HEK293 (cell line): ENCODE results near the gene MAP6.

ENCODE experiments used
- CTCF ChIA-PET: fragments of 350-600 bp; formaldehyde crosslinking; extraction: SDS; loops from one replicate; lab custom pipeline; 2021; ENCODE audit warnings: antibody characterized with exemption; lab: Yijun Ruan, JAX
- POLR2A ChIA-PET: fragments of 300-600 bp; formaldehyde crosslinking; extraction: SDS; loops from one replicate; lab custom pipeline; 2020; ENCODE audit warnings: antibody characterized with exemption, inconsistent platforms; lab: Yijun Ruan, JAX
- H3K27ac ChIP-seq: fragments of 200-500 bp; sonication (Bioruptor generic); 2 replicates; pipeline ENCODE4 v1.5.1; 2014; ENCODE audit warnings: low read depth, low read length, control low read depth, inconsistent platforms; ENCODE audit errors: extremely low read depth
- H3K36me3 ChIP-seq, 2 experiments: fragments of 200-500 bp in 1 of 2; sonication (Bioruptor generic) in 1 of 2; 1 replicate in 1 of 2; 2 replicates in 1 of 2; pipeline ENCODE4 v1.5.1; 2014 to 2017; ENCODE audit warnings: inconsistent platforms in 2 of 2, low read length in 2 of 2; ENCODE audit not compliant: control insufficient read depth in 2 of 2, insufficient read depth in 1 of 2
- H3K4me1 ChIP-seq: fragments of 200-500 bp; sonication (Bioruptor generic); 2 replicates; pipeline ENCODE4 v1.5.1; 2014; ENCODE audit warnings: mild to moderate bottlenecking, low read length, inconsistent platforms; ENCODE audit not compliant: control insufficient read depth, insufficient read depth
- H3K4me3 ChIP-seq: 2 replicates; pipeline ENCODE4 v1.5.1; 2011; ENCODE audit warnings: low read depth, mild to moderate bottlenecking, control low read depth, low read length, moderate library complexity
- H3K9me3 ChIP-seq: fragments of 200-500 bp; sonication (Bioruptor generic); 2 replicates; pipeline ENCODE4 v1.5.1; 2014; ENCODE audit warnings: low read depth, low read length, inconsistent platforms; ENCODE audit not compliant: control insufficient read depth, insufficient read depth
- FEZF1 ChIP-seq: fragments of 450-650 bp; formaldehyde crosslinking; IDR thresholded peaks from 2 replicates; pipeline ENCODE4 v1.5.1; 2016; ENCODE audit warnings: missing biosample characterization, missing genetic modification characterization
- GLIS1 ChIP-seq: fragments of 450-650 bp; formaldehyde crosslinking; IDR thresholded peaks from 2 replicates; pipeline ENCODE4 v1.5.1; 2016; ENCODE audit warnings: missing biosample characterization, missing genetic modification characterization
- MEIS1 ChIP-seq: sonication (generic); formaldehyde crosslinking; IDR thresholded peaks from 2 replicates; pipeline ENCODE4 v1.8.1; 2022; ENCODE audit warnings: missing genetic modification reagents, mild to moderate bottlenecking, borderline replicate concordance
- OSR2 ChIP-seq: fragments of 450-650 bp; formaldehyde crosslinking; IDR thresholded peaks from 2 replicates; pipeline ENCODE4 v1.5.1; 2016; ENCODE audit warnings: missing biosample characterization, missing genetic modification characterization
- PATZ1 ChIP-seq: fragments of 450-650 bp; formaldehyde crosslinking; IDR thresholded peaks from 2 replicates; pipeline ENCODE4 v1.5.1; 2016; ENCODE audit warnings: missing biosample characterization, missing genetic modification characterization
- ZBTB1 ChIP-seq: fragments of 450-650 bp; formaldehyde crosslinking; IDR thresholded peaks from 2 replicates; pipeline ENCODE4 v1.5.1; 2016; ENCODE audit warnings: missing biosample characterization, missing genetic modification characterization
- ZNF155 ChIP-seq: fragments of 450-650 bp; formaldehyde crosslinking; IDR thresholded peaks from 2 replicates; pipeline ENCODE4 v1.5.1; 2016; ENCODE audit warnings: missing biosample characterization, missing genetic modification characterization
- ZNF174 ChIP-seq: fragments of 450-650 bp; formaldehyde crosslinking; IDR thresholded peaks from 2 replicates; pipeline ENCODE4 v1.5.0; 2017; ENCODE audit warnings: missing biosample characterization, mild to moderate bottlenecking, missing genetic modification characterization
- ZNF280C ChIP-seq: fragments of 450-650 bp; formaldehyde crosslinking; IDR thresholded peaks from 2 replicates; pipeline ENCODE4 v1.5.1; 2016; ENCODE audit warnings: missing biosample characterization, missing genetic modification characterization
- ZNF341 ChIP-seq: fragments of 450-650 bp; formaldehyde crosslinking; IDR thresholded peaks from 2 replicates; pipeline ENCODE4; 2016; ENCODE audit warnings: low read depth, missing biosample characterization, missing genetic modification characterization
- ZNF350 ChIP-seq: fragments of 450-650 bp; formaldehyde crosslinking; IDR thresholded peaks from 2 replicates; pipeline ENCODE4 v1.5.0; 2017; ENCODE audit warnings: missing biosample characterization, mild to moderate bottlenecking, missing genetic modification characterization
- ZNF426 ChIP-seq: fragments of 450-650 bp; formaldehyde crosslinking; IDR thresholded peaks from 2 replicates; pipeline ENCODE4 v1.5.1; 2017; ENCODE audit warnings: missing biosample characterization, missing genetic modification characterization, mild to moderate bottlenecking, inconsistent platforms, moderate library complexity
- ZNF624 ChIP-seq: fragments of 450-650 bp; formaldehyde crosslinking; IDR thresholded peaks from 2 replicates; pipeline ENCODE4 v1.5.1; 2017; ENCODE audit warnings: missing biosample characterization, missing genetic modification characterization
- ZNF626 ChIP-seq: fragments of 450-650 bp; sonication (Bioruptor Pico); formaldehyde crosslinking; IDR thresholded peaks from 2 replicates; pipeline ENCODE4 v1.5.1; 2018; ENCODE audit warnings: missing biosample characterization, missing genetic modification characterization, inconsistent platforms
- ZNF629 ChIP-seq: fragments of 450-650 bp; formaldehyde crosslinking; IDR thresholded peaks from 2 replicates; pipeline ENCODE4 v1.5.1; 2017; ENCODE audit warnings: missing biosample characterization, missing genetic modification characterization
- ZNF664 ChIP-seq: fragments of 450-650 bp; formaldehyde crosslinking; IDR thresholded peaks from 2 replicates; pipeline ENCODE4 v1.5.1; 2016; ENCODE audit warnings: missing biosample characterization, missing genetic modification characterization
- TF ChIP-seq, protein P1 (sequence below): fragments of 450-650 bp; formaldehyde crosslinking; IDR thresholded peaks from 2 replicates; pipeline ENCODE4 v1.5.1; 2016; ENCODE audit warnings: missing biosample characterization, missing genetic modification characterization
- TF ChIP-seq, protein P2 (sequence below): fragments of 450-650 bp; formaldehyde crosslinking; IDR thresholded peaks from 2 replicates; pipeline ENCODE4 v1.5.1; 2016; ENCODE audit warnings: missing biosample characterization, missing genetic modification characterization, borderline replicate concordance

MAP6 gene

GRCh38 chr11:75635066-75635862 is 33.6 kb downstream of the MAP6 start:
- no peaks in the 10 kb centered on the region; the same call in 1 of the 2 replicates for H3K4me1 ChIP-seq
- H3K9me3 ChIP-seq = no peaks in the 10 kb centered on the region
- no peaks in the 10 kb centered on the region for H3K36me3 ChIP-seq
- no peak for TF ChIP-seq ZNF629 (tag by site-specific recombination)
- no peak for TF ChIP-seq ZNF174
- TF ChIP-seq ZNF341 (tag by site-specific recombination) = peak; percentile 55
- TF ChIP-seq FEZF1 (tag by site-specific recombination) = peak; percentile 41; the same call in 1 of the 2 replicates
- peak; percentile 75 for TF ChIP-seq OSR2 (tag by site-specific recombination)
- TF ChIP-seq, protein P1, sequence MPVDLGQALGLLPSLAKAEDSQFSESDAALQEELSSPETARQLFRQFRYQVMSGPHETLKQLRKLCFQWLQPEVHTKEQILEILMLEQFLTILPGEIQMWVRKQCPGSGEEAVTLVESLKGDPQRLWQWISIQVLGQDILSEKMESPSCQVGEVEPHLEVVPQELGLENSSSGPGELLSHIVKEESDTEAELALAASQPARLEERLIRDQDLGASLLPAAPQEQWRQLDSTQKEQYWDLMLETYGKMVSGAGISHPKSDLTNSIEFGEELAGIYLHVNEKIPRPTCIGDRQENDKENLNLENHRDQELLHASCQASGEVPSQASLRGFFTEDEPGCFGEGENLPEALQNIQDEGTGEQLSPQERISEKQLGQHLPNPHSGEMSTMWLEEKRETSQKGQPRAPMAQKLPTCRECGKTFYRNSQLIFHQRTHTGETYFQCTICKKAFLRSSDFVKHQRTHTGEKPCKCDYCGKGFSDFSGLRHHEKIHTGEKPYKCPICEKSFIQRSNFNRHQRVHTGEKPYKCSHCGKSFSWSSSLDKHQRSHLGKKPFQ = peak; percentile 78
- no peak for TF ChIP-seq ZNF155 (tag by site-specific recombination)
- TF ChIP-seq GLIS1 (tag by site-specific recombination) = peak; percentile 54
- TF ChIP-seq ZNF626 = no peak
- TF ChIP-seq, all 188 proteins: peak for 5
- CTCF ChIA-PET = interaction anchor here (0.6 kb wide), 1 partner anchor 70 kb away, joined by 3 read pairs; no protein-coding TSS in a partner anchor
- POLR2A ChIA-PET = no interaction called here
- H3K4me3 ChIP-seq = no peak overlapping the region
- H3K27ac ChIP-seq = no peak overlapping the region

DNA sequence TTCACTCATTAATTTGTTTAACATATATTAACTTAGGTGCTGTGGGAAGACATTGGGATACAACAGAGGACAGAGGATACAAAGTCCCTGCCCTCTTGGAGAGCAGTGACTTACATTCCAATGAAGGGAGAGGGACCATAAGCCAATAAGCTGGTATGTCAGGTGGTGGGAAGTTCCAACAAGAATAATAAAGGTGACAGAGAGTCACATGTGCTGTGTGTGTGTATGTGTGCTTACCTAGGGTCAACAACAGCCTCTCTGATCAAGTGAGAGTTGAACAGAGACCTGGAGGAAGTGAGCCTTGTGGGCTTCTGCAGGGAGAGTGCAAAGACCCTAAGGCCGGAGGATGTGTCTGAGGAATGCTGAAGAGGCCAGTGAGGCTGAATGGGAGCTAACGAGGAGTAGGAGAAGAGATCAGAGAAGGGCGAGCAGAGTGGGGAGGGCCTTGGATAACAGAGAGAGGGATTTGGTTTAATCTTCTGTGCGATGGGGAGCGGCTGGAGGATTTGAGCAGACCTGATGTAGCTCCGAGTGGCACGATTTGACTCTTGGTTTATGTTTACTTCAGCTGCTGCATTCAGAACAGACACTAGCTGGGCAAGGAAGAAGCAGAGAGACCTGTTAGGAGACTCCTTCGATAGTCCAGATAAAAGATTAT is 35.3 kb downstream of the MAP6 start:
- no peaks in the 10 kb centered on the region for H3K36me3 ChIP-seq
- CTCF ChIA-PET = no interaction called here
- no peak for TF ChIP-seq ZNF664 (tag by site-specific recombination)
- TF ChIP-seq PATZ1 (tag by site-specific recombination) = no peak
- no peak for TF ChIP-seq ZNF350 (tag by site-specific recombination)
- TF ChIP-seq ZNF624 (tag by site-specific recombination) = no peak
- no peak for TF ChIP-seq ZNF280C (tag by site-specific recombination)
- no peak for TF ChIP-seq MEIS1
- no peak for TF ChIP-seq ZNF426
- no peak for TF ChIP-seq ZBTB1 (tag by site-specific recombination)
- TF ChIP-seq, protein P2, sequence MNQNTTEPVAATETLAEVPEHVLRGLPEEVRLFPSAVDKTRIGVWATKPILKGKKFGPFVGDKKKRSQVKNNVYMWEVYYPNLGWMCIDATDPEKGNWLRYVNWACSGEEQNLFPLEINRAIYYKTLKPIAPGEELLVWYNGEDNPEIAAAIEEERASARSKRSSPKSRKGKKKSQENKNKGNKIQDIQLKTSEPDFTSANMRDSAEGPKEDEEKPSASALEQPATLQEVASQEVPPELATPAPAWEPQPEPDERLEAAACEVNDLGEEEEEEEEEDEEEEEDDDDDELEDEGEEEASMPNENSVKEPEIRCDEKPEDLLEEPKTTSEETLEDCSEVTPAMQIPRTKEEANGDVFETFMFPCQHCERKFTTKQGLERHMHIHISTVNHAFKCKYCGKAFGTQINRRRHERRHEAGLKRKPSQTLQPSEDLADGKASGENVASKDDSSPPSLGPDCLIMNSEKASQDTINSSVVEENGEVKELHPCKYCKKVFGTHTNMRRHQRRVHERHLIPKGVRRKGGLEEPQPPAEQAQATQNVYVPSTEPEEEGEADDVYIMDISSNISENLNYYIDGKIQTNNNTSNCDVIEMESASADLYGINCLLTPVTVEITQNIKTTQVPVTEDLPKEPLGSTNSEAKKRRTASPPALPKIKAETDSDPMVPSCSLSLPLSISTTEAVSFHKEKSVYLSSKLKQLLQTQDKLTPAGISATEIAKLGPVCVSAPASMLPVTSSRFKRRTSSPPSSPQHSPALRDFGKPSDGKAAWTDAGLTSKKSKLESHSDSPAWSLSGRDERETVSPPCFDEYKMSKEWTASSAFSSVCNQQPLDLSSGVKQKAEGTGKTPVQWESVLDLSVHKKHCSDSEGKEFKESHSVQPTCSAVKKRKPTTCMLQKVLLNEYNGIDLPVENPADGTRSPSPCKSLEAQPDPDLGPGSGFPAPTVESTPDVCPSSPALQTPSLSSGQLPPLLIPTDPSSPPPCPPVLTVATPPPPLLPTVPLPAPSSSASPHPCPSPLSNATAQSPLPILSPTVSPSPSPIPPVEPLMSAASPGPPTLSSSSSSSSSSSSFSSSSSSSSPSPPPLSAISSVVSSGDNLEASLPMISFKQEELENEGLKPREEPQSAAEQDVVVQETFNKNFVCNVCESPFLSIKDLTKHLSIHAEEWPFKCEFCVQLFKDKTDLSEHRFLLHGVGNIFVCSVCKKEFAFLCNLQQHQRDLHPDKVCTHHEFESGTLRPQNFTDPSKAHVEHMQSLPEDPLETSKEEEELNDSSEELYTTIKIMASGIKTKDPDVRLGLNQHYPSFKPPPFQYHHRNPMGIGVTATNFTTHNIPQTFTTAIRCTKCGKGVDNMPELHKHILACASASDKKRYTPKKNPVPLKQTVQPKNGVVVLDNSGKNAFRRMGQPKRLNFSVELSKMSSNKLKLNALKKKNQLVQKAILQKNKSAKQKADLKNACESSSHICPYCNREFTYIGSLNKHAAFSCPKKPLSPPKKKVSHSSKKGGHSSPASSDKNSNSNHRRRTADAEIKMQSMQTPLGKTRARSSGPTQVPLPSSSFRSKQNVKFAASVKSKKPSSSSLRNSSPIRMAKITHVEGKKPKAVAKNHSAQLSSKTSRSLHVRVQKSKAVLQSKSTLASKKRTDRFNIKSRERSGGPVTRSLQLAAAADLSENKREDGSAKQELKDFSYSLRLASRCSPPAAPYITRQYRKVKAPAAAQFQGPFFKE (tag by site-specific recombination) = no peak
- TF ChIP-seq, all 188 proteins: peak for 0
- H3K27ac ChIP-seq = no peak overlapping the region
- POLR2A ChIA-PET = no interaction called here
- no peak overlapping the region for H3K4me3 ChIP-seq
- no peaks in the 10 kb centered on the region for H3K9me3 ChIP-seq
- no peaks in the 10 kb centered on the region for H3K4me1 ChIP-seq
